ENCODE measurements around the gene CKLF.

Gene CKLF

DNA sequence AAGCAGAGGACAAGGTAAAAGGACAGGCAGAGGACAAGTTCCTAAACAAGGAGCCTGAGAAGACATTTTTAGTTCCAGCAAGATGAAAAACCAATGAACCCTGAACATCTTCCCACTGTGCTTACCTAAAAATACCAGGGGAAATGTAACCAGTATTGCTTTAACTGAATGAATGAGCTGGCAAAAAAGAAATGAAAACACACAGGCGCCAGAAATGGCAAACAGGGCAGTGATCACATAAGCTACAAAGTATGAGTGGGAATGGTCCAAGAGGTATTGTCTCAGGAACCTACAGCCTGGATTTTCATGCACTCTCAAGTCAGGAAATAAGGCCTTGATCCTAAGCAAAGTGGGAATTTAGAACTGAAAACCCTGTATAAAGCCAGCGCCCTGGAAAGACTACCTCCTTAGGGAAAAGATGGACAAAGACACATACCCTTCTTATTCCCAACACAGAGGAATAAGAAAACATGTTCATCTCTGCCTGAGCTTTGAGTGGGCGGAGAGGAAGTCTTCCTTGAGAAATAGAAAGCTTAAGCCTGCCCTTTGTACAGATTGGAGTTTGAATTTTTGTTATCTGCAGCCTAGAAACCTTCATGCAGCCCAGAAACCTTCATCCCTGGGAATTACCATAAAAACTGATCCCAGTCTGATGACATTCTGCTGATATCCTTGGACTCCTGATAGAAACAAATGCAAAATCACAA, 29.0 kb downstream of the CKLF start:
- no peak overlapping the region for H3K4me3 ChIP-seq (ENCODE audit: low read depth, low read length)
- no peak for DNase-seq (ENCODE audit: low read depth)
- TF ChIP-seq, protein P1, sequence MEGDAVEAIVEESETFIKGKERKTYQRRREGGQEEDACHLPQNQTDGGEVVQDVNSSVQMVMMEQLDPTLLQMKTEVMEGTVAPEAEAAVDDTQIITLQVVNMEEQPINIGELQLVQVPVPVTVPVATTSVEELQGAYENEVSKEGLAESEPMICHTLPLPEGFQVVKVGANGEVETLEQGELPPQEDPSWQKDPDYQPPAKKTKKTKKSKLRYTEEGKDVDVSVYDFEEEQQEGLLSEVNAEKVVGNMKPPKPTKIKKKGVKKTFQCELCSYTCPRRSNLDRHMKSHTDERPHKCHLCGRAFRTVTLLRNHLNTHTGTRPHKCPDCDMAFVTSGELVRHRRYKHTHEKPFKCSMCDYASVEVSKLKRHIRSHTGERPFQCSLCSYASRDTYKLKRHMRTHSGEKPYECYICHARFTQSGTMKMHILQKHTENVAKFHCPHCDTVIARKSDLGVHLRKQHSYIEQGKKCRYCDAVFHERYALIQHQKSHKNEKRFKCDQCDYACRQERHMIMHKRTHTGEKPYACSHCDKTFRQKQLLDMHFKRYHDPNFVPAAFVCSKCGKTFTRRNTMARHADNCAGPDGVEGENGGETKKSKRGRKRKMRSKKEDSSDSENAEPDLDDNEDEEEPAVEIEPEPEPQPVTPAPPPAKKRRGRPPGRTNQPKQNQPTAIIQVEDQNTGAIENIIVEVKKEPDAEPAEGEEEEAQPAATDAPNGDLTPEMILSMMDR (IDR thresholded peaks at IDR 0.05; ENCODE audit: low read depth, low read length, missing control alignments), result no peak

DNA sequence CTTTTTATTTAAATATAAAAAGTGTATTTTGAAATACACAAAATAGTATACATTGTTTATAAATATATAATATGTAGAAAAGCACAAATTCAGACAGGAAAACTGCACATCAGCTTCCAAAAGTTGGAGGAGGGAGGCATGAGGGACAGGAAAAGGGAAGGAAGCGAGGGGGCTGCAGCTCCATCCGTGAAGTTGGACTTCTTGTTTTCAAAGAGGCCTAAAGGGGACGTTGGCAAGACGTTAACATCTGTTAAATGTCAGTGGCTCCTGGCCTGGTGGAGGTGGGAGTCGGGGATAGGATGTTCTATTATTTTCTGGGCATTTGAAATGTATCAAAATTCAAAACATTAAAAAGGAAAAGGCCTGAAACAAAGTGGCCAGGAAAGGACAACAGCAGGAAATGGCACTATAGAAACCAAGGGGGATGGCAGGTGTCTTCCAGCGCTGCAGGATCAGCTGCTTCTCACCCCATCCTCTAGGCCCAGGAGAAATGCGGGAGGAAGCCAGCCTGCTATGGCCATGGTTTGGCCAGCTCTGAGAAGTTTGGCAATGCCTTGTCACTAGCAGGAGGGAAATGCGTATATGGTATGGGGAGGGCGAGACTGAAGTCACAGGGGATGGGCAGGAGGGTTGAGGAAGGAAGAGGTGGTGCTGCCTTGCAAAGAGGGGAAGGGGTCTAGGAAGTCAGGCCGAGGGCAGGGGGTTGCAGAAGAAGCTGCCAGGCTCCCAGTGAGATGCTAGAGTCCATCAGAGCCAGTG, 33.3 kb downstream of the CKLF start:
- TF ChIP-seq, protein P1 (IDR thresholded peaks at IDR 0.05; ENCODE audit: low read depth, low read length, missing control alignments), result no peak
- no peak overlapping the region for H3K4me3 ChIP-seq (ENCODE audit: low read depth, low read length)
- DNase-seq (ENCODE audit: low read depth), result no peak

DNA sequence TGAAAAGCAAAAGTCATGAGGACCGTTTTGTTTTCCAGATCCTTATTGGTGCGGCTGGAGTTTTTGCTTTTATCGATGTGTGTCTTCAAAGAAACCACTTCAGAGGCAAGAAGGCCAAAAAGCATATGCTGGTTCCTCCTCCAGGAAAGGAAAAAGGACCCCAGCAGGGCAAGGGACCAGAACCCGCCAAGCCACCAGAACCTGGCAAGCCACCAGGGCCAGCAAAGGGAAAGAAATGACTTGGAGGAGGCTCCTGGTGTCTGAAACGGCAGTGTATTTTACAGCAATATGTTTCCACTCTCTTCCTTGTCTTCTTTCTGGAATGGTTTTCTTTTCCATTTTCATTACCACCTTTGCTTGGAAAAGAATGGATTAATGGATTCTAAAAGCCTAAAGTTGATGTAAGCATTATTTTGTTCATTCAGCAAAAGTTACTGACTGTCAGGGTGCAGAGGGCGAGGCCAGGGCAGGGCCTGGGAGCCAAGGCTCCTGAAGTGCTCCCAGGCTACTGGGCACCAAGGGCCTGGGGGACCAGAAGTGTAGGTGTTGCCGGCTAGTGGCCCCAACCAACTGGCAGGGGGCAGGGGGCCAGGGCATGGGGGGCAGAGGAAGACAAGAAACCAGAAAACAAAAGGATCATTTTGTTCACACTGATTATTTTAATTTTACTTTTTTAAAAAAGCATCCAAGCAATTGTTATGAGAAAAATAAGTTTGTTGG, 35.7 kb downstream of the CKLF start:
- TF ChIP-seq, protein P1 (IDR thresholded peaks at IDR 0.05; ENCODE audit: low read depth, low read length, missing control alignments), result no peak
- H3K4me3 ChIP-seq (ENCODE audit: low read depth, low read length), result no peak overlapping the region
- DNase-seq (ENCODE audit: low read depth), result no peak

DNA sequence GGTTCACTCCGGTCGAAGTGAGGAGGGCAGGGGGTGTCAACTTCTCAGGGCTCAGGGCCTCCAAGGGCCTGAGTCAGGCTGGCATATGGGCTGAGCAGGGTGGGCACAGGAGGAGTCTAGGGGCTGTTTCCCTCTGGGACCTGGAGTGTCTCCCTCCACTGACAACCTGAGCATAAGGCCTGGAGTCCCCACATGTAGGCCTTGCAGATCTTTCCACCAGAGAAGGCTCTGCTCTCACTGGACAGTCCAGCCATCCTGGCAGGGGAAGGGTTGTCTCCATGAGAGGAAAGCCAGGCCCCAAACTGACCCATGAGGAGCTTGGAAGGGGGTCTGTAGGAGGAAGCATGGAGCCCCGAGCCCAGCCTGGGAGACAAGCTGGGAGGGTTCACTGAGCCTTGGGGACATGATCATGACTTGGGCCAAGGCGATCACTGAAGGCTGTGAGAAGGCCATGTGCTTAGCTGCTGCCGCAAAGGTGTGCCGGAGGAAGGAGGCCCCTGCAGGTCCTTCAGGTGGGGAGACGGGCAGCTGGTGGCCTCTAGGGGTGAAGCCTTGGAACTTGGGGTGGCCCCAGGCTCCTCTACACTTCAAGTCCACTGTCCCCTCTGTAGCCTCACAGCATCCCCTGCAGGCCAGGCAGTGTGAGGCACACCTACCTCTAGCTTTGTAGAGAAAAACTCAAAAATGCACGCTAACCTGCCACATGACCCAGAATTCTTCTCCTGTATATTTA, 36.8 kb downstream of the CKLF start:
- TF ChIP-seq, protein P1 (IDR thresholded peaks at IDR 0.05; ENCODE audit: low read depth, low read length, missing control alignments), result peak; percentile 93
- no peak for DNase-seq (ENCODE audit: low read depth)
- H3K4me3 ChIP-seq (ENCODE audit: low read depth, low read length), result no peak overlapping the region

DNA sequence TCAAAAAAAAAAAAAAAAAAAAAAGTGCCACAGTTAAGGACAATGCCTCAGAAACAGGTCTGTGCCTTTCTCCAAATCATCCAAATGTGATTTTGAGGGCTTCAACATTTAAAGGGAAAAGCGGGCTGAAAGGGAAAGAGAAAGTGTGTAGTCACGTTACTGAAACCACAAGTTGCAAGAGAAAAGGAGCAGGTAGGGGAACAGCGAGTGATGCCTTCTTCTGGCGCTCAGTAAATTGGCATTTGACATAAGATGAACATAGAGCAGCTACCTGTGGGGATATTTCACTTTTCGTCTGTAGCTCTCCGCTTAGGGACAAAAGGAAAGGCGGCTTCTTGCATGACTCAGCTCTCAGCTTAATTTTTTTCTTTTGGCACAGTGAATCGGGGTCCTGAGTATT, 37.9 kb downstream of the CKLF start:
- peak overlapping the region; percentile 39 for H3K4me3 ChIP-seq (ENCODE audit: low read depth, low read length)
- DNase-seq (ENCODE audit: low read depth), result no peak
- TF ChIP-seq, protein P1 (IDR thresholded peaks at IDR 0.05; ENCODE audit: low read depth, low read length, missing control alignments), result no peak

DNA sequence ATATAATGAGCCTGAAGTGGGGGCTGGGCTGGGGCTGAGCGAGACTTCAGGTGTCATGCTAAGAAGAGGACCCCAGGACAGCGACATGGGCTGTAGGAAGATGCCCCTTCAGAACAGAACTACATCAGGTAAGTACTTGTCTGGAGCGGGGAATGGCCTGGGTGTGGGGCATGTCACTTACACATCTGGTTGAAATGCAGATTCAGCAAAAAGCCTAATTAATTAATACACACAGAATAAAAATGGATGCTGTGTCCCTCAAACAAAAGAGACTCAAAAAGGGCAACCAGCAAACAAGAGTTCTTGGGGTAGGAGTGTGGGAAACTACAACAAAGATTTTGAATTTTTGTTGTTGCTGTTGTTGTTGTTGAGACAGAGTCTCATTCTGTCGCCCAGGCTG, 38.6 kb downstream of the CKLF start:
- TF ChIP-seq, protein P1 (IDR thresholded peaks at IDR 0.05; ENCODE audit: low read depth, low read length, missing control alignments), result no peak
- no peak for DNase-seq (ENCODE audit: low read depth)
- no peak overlapping the region for H3K4me3 ChIP-seq (ENCODE audit: low read depth, low read length)
